ENCODE results near the gene FILIP1.

DNA sequence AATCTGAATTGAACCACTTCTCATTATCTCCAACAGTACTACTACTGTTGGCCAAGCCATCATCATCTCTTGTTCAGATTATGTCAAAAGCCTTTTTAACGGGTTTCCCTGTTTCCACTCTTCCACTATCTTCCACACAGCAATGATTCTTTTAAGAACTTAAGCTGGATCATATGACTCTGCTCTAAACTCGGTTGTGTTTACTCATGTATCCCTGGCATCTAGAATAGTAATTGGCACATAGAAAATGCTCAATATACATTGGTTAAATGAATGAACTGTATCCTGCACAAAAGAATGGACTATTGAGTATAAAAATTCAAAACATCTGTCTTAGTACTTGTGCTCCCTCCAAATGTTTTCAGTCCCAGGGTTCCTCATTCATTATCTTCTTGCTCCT is 247.2 kb downstream of the FILIP1 start:
- TF ChIP-seq, protein P1, sequence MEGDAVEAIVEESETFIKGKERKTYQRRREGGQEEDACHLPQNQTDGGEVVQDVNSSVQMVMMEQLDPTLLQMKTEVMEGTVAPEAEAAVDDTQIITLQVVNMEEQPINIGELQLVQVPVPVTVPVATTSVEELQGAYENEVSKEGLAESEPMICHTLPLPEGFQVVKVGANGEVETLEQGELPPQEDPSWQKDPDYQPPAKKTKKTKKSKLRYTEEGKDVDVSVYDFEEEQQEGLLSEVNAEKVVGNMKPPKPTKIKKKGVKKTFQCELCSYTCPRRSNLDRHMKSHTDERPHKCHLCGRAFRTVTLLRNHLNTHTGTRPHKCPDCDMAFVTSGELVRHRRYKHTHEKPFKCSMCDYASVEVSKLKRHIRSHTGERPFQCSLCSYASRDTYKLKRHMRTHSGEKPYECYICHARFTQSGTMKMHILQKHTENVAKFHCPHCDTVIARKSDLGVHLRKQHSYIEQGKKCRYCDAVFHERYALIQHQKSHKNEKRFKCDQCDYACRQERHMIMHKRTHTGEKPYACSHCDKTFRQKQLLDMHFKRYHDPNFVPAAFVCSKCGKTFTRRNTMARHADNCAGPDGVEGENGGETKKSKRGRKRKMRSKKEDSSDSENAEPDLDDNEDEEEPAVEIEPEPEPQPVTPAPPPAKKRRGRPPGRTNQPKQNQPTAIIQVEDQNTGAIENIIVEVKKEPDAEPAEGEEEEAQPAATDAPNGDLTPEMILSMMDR (conservative IDR thresholded peaks at IDR 0.05; ENCODE audit: low read length) = no peak
- TF ChIP-seq EZH2phosphoT487 (IDR thresholded peaks at IDR 0.05; ENCODE audit: borderline replicate concordance, low read depth, low read length) = no peak

Data from OCI-LY7 (cell line).